ENCODE measurements around the gene SAMD4B. TPM values are rescaled to one million over a fixed set of nuclear protein-coding genes. Genes with fewer than 3 reads are reported as not detected.
A peak's percentile ranks its signal among the peaks of the same experiment; 100 is the strongest.

SAMD4B gene
- total and polyA plus RNA-seq, 2 experiments from 2014 or later = 54.8 to 61.0 TPM

GRCh38 chr19:39342647-39343305 is 555 bp downstream of the SAMD4B start:
- DNase-seq (ENCODE audit: low spot score) = peak; percentile 58
- Histone ChIP-seq H3K4me2 (peak overlapping the region; percentile 91), H3K9me3 (ENCODE audit: low read depth) (no peaks in the 10 kb centered on the region), H3K27me3 (no peaks in the 10 kb centered on the region), H3K9me2 (replicated peaks; ENCODE audit: insufficient read depth) (no peaks in the 10 kb centered on the region), H3K4me1 (ENCODE audit: insufficient read depth) (peaks cover 16% of the 10 kb centered on the region), H4K20me1 (ENCODE audit: insufficient read depth, poor library complexity, severe bottlenecking) (peaks cover 32% of the 10 kb centered on the region), H3K27ac (peak overlapping the region; percentile 67), H3K4me3 (peak overlapping the region; percentile 95), H2AFZ (no peak overlapping the region), H3K79me2 (peaks cover 65% of the 10 kb centered on the region), H3K36me3 (replicated peaks; ENCODE audit: insufficient read depth, low read depth) (no peaks in the 10 kb centered on the region)
- 2% methylated on average over 14 of the region's 51 CpGs for WGBS (ENCODE audit: low lambda C conversion rate, missing lambda C conversion rate)
- TF ChIP-seq CTCF (IDR thresholded peaks at IDR 0.05; ENCODE audit: poor library complexity) = no peak
- no peak for TF ChIP-seq EZH2phosphoT487 (IDR thresholded peaks at IDR 0.05; ENCODE audit: low read depth, severe bottlenecking, unreplicated experiment)
- TF ChIP-seq EZH2 (IDR thresholded peaks at IDR 0.05; ENCODE audit: borderline replicate concordance) = no peak

- Histone ChIP-seq H3K4me2 (peak overlapping the region; percentile 5), H3K4me3 (no peak overlapping the region), H4K20me1 (ENCODE audit: insufficient read depth, poor library complexity, severe bottlenecking) (peaks cover 48% of the 10 kb centered on the region), H2AFZ (no peak overlapping the region), H3K79me2 (peaks cover 76% of the 10 kb centered on the region), H3K27ac (no peak overlapping the region), H3K9me2 (replicated peaks; ENCODE audit: insufficient read depth) (no peaks in the 10 kb centered on the region), H3K27me3 (no peaks in the 10 kb centered on the region), H3K4me1 (ENCODE audit: insufficient read depth) (peaks cover 7% of the 10 kb centered on the region), H3K9me3 (ENCODE audit: low read depth) (no peaks in the 10 kb centered on the region), H3K36me3 (replicated peaks; ENCODE audit: insufficient read depth, low read depth) (no peaks in the 10 kb centered on the region)
- TF ChIP-seq CTCF (IDR thresholded peaks at IDR 0.05; ENCODE audit: poor library complexity) (no peak), EZH2 (IDR thresholded peaks at IDR 0.05; ENCODE audit: borderline replicate concordance) (no peak), EZH2phosphoT487 (IDR thresholded peaks at IDR 0.05; ENCODE audit: low read depth, severe bottlenecking, unreplicated experiment) (no peak)
- WGBS (ENCODE audit: low lambda C conversion rate, missing lambda C conversion rate) = 84% methylated on average over 1 of the region's 1 CpG
- DNase-seq (ENCODE audit: low spot score) = no peak
Observed at GRCh38 chr19:39345956-39346355, 3.7 kb downstream of the SAMD4B start.

- Histone ChIP-seq H3K9me3 (ENCODE audit: low read depth) (no peaks in the 10 kb centered on the region), H3K4me1 (ENCODE audit: insufficient read depth) (peaks cover 7% of the 10 kb centered on the region), H3K9me2 (replicated peaks; ENCODE audit: insufficient read depth) (no peaks in the 10 kb centered on the region), H2AFZ (no peak overlapping the region), H3K36me3 (replicated peaks; ENCODE audit: insufficient read depth, low read depth) (no peaks in the 10 kb centered on the region), H3K79me2 (peaks cover 79% of the 10 kb centered on the region), H3K4me3 (no peak overlapping the region), H3K27me3 (no peaks in the 10 kb centered on the region), H4K20me1 (ENCODE audit: insufficient read depth, poor library complexity, severe bottlenecking) (peaks cover 48% of the 10 kb centered on the region), H3K4me2 (no peak overlapping the region), H3K27ac (no peak overlapping the region)
- no peak for TF ChIP-seq EZH2 (IDR thresholded peaks at IDR 0.05; ENCODE audit: borderline replicate concordance)
- no peak for TF ChIP-seq CTCF (IDR thresholded peaks at IDR 0.05; ENCODE audit: poor library complexity)
- no peak for TF ChIP-seq EZH2phosphoT487 (IDR thresholded peaks at IDR 0.05; ENCODE audit: low read depth, severe bottlenecking, unreplicated experiment)
- no peak for DNase-seq (ENCODE audit: low spot score)
- WGBS (ENCODE audit: low lambda C conversion rate, missing lambda C conversion rate) = 88% methylated on average over 4 of the region's 4 CpGs
Observed at GRCh38 chr19:39347332-39348164, 5.3 kb downstream of the SAMD4B start.

Measured in hepatocyte (in vitro differentiated cells).